GM12875 (cell line): ENCODE measurements around the gene FGF1.

Experiments
- H3K4me3 ChIP-seq: one replicate; pipeline ENCODE4 v1.5.1; 2011; ENCODE audit warnings: low read depth, low read length, control low read depth
- TF ChIP-seq, protein P1 (sequence below): IDR thresholded peaks from 2 replicates; pipeline ENCODE4 v1.5.1; 2011; ENCODE audit warnings: low read depth, mild to moderate bottlenecking, control low read depth, inconsistent platforms, low read length, moderate library complexity, borderline replicate concordance; ENCODE audit not compliant: insufficient read depth

Gene FGF1

DNA sequence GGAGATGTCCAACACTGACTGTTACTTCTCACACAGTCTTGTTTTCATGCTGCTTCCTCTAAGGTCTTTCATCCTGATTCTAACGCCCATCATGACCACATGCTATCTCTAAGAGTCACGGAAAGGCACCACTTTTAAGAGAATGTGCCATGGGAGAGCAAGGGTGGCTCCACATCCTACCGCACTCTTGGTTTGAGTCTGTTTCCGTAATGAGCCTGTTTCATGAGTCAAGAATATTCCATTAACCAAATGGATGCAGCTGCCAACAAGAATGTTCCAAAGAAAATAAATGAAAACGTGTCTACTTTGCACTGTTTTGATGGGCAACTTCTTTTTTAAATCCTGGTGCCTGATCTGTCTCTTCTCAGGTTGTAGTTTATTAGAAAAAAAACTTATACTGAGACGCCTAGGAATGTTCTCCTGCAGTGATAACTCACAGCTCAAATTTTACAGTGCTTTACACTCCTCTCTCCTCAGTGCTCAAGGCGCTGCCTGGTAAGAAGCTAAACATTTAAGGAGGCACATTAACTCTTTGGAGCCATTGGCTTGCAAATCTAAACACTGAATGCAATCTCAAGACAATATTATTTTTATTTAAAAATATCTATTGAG is 124.3 kb downstream of the FGF1 start:
- H3K4me3 ChIP-seq: no peak overlapping the region

DNA sequence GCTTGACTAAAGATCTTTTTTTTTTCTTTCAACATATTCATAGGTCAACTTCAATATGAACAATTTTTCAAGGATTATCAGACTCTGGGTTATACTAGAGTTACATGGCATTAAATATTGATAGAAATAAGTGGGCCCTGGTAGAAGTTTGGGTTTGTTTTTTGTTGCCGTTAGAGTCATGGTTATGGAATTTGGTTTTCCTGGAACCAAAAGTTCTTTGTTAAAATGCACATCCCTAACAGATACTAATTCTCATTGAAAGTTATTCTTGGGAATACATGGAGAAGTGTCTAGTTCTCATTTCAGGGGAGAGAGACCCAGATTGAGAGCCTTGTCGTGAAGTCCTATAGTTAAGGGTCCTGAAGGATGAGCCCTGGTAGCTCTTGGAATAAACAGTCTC is 124.9 kb downstream of the FGF1 start:
- H3K4me3 ChIP-seq: no peak overlapping the region
- TF ChIP-seq, protein P1, sequence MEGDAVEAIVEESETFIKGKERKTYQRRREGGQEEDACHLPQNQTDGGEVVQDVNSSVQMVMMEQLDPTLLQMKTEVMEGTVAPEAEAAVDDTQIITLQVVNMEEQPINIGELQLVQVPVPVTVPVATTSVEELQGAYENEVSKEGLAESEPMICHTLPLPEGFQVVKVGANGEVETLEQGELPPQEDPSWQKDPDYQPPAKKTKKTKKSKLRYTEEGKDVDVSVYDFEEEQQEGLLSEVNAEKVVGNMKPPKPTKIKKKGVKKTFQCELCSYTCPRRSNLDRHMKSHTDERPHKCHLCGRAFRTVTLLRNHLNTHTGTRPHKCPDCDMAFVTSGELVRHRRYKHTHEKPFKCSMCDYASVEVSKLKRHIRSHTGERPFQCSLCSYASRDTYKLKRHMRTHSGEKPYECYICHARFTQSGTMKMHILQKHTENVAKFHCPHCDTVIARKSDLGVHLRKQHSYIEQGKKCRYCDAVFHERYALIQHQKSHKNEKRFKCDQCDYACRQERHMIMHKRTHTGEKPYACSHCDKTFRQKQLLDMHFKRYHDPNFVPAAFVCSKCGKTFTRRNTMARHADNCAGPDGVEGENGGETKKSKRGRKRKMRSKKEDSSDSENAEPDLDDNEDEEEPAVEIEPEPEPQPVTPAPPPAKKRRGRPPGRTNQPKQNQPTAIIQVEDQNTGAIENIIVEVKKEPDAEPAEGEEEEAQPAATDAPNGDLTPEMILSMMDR: no peak

More for the DNA sequence above, 124.3 kb downstream of the FGF1 start:
- TF ChIP-seq, protein P1: no peak

DNA sequence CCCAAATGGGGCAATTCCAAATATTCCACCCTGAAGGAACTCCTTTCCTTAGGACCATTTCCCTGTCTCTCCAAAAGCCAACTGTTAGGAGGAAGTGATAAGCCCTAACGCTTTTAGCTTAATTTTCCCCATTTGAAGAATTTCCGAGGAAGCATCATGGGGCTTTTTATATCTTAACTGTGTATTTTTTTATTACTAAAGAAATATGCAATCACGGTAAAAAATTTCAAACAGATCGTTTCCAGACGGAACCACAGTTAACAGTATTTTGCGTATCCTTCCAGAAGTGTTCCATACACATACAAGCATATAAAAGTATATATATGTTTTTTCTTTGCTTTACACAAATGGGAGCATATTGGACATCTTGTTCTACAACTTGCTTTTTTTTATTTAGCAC is 133.8 kb downstream of the FGF1 start:
- no peak overlapping the region for H3K4me3 ChIP-seq
- TF ChIP-seq, protein P1: no peak

DNA sequence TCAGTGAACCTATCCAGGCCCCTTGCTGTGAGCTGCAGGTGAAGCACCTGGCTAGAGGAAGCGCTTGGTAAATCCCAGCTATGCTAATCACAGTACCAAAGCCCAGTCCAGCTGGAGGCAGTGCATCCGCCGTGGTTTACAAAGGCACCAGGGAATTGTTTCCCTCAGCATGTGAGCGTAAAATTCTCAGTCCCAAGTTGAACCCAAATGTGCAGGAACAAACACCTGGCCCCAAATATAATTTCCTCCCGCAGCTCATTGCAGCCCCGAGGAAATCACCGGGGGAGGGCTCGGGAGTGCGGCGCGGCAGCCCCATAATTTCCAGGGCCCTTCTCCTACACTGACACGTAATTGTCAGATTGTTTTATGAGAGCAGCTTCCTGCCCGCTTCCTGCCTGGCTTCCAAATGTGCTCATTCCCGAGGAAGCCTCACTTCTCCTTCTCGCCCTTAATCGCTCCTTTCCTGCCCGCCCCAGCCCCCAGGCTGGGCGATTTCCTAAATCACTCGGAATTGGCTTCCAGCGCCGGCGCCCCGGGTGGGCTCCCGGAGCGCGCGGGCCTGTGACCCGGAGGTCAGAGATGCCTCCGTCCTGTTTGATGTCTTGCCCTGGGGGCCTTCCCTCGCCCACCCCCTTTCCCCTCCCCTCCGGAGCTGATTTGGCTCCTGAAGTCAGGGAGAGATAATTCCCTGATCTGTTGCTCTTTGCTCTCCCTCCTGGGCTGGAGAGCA is 134.4 kb downstream of the FGF1 start:
- TF ChIP-seq, protein P1: no peak
- H3K4me3 ChIP-seq: no peak overlapping the region

DNA sequence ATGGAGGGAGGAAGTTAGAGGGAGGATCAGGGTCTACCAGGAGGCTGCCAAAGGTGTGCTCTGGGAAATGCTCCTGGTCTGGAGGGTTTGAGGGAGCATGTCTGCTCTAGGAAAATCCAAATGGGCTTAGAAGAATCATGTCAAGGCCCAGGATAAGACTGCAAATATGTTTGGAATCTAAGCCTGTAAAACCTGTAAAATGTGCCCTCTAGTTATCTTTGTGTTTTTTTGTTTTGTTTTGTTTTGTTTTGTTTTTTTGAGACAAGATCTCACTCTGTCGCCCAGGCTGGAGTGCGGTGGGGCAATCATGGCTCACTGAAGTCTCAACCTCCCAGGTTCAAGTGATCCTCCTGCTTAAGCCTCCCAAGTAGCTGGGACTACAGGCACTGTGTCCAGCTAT is 135.4 kb downstream of the FGF1 start:
- TF ChIP-seq, protein P1: no peak
- H3K4me3 ChIP-seq: no peak overlapping the region

DNA sequence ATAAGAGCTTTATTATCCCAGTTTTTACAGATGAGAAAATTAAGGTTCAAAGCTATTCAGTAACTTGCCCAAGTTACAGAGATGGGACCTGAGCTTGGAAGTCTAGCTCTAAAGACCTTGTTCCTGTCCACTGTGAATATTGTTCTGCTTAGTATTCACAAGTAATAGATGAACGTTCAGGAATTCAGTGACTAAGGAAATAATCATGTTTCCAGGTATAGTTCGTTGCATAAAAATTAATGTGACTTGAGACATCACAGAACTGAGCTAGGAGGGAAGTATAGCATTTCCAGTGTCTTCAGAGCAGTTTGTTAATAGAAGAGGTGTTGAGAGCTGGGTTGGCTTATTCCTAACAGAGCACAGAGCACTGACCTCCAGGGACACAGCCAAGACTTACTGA is 136.1 kb downstream of the FGF1 start:
- TF ChIP-seq, protein P1: no peak
- H3K4me3 ChIP-seq: no peak overlapping the region

DNA sequence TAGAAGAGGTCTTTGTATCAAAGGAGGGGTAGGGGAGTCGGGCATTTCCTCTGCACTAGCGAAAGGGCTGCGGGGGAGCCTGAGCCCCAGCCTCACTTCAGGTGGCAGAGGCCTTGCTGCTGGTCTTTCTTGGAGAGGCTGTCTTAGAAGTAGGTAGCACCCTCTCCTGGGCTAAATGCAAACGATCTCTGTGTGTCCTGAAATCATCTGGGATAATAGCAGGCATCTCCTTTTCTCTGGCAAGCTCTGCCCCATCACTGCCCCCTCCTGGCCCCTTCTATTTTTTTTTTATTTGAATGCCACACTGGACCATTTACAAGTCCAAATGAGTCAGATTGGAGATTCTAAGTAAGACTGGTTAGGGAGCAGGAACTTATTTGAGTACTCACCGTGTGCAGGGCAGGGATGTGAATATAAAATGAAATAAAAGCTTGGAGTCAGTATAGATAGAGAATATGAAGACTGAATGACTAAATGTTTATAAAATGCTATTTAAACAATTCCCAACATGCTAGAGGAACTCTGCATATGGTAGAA is 137.1 kb downstream of the FGF1 start:
- H3K4me3 ChIP-seq: no peak overlapping the region
- TF ChIP-seq, protein P1: 0 out of 2 replicates have a peak, but pooled peaks have one; percentile 29
